HFF-Myc (cell line): ENCODE data around the gene MCTP1.

ENCODE experiments used
- DNase-seq: peaks from one replicate; pipeline ENCODE4 v3.0.0-alpha.2; 2011; ENCODE audit warnings: low read depth; ENCODE audit errors: extremely low read depth
- H3K4me3 ChIP-seq: replicated peaks from 2 replicates; pipeline ENCODE4 v1.5.1; 2011; ENCODE audit warnings: low read depth, mild to moderate bottlenecking, control low read depth, low read length
- CTCF ChIP-seq: IDR thresholded peaks from 2 replicates; pipeline ENCODE4 v1.5.1; 2012; ENCODE audit warnings: mild to moderate bottlenecking, low read depth, low read length, control low read depth; ENCODE audit errors: missing control alignments

MCTP1 gene

GRCh38 chr5:94707359-94707758 is 577.5 kb downstream of the MCTP1 start:
- DNase-seq: no peak
- no peak overlapping the region for H3K4me3 ChIP-seq
- TF ChIP-seq CTCF: no peak

- TF ChIP-seq CTCF: no peak
- no peak overlapping the region for H3K4me3 ChIP-seq
- no peak for DNase-seq
These were observed 579.5 kb downstream of the MCTP1 start for GRCh38 chr5:94705427-94705826.

GRCh38 chr5:94702729-94703128 is 582.2 kb downstream of the MCTP1 start:
- TF ChIP-seq CTCF: no peak
- no peak for DNase-seq
- no peak overlapping the region for H3K4me3 ChIP-seq

- TF ChIP-seq CTCF: no peak
- no peak overlapping the region for H3K4me3 ChIP-seq
- DNase-seq: no peak
These were observed 584.3 kb downstream of the MCTP1 start for GRCh38 chr5:94700592-94700991.

- DNase-seq: no peak
- no peak overlapping the region for H3K4me3 ChIP-seq
- no peak for TF ChIP-seq CTCF
These were observed 585.3 kb downstream of the MCTP1 start for GRCh38 chr5:94699562-94699961.

- DNase-seq: no peak
- no peak for TF ChIP-seq CTCF
- no peak overlapping the region for H3K4me3 ChIP-seq
These were observed 586.7 kb downstream of the MCTP1 start for GRCh38 chr5:94698197-94698596.

GRCh38 chr5:94694671-94695070 is 590.2 kb downstream of the MCTP1 start:
- TF ChIP-seq CTCF: no peak
- H3K4me3 ChIP-seq: no peak overlapping the region
- no peak for DNase-seq
